Choroid plexus epithelial cell (primary cell): ENCODE results near the gene RANBP17.

ENCODE experiments used
- DNase-seq: peaks from one replicate; pipeline ENCODE4 v3.0.0-alpha.2; 2010; ENCODE audit warnings: low read depth
- H3K4me3 ChIP-seq: 2 replicates; pipeline ENCODE4 v1.5.1; 2011; ENCODE audit warnings: low read depth, mild to moderate bottlenecking, control low read depth, low read length, moderate library complexity
- TF ChIP-seq, protein P1 (sequence below): conservative IDR thresholded peaks from 2 replicates; pipeline ENCODE4 v1.5.1; 2011; ENCODE audit warnings: low read depth, mild to moderate bottlenecking, control low read depth, inconsistent platforms, low read length, moderate library complexity

RANBP17 gene

DNA sequence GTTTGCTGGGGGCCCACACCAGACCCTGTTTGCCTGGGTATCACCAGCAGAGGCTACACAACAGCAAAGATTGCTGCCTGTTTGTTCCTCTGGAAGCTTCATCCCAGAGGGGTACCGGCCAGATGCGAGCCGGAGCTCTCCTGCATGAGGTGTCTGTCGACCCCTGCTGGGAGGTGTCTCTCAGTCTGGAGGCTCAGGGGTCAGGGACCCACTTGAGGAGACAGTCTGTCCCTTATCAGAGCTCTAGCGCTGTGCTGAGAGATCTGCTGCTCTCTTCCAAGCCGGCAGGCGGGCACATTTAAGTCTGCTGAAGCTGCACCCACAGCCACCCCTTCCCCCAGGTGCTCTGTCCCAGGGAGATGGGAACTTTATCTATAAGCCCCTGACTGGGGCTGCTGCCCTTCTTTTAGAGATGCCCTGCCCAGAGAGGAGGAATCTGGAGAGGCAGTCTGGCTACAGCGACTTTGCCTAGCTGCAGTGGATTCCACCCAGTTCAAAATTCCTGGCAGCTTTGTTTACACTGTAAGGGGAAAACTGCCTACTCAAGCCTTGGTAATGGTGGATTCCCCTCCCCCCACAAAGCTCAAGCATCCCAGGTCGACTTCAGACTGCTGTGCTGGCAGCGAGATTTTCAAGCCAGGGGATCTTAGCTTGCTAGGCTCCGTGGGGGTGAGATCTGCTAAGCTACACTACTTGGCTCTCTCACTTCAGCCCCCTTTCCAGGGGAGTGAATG, 241.2 kb downstream of the RANBP17 start:
- TF ChIP-seq, protein P1, sequence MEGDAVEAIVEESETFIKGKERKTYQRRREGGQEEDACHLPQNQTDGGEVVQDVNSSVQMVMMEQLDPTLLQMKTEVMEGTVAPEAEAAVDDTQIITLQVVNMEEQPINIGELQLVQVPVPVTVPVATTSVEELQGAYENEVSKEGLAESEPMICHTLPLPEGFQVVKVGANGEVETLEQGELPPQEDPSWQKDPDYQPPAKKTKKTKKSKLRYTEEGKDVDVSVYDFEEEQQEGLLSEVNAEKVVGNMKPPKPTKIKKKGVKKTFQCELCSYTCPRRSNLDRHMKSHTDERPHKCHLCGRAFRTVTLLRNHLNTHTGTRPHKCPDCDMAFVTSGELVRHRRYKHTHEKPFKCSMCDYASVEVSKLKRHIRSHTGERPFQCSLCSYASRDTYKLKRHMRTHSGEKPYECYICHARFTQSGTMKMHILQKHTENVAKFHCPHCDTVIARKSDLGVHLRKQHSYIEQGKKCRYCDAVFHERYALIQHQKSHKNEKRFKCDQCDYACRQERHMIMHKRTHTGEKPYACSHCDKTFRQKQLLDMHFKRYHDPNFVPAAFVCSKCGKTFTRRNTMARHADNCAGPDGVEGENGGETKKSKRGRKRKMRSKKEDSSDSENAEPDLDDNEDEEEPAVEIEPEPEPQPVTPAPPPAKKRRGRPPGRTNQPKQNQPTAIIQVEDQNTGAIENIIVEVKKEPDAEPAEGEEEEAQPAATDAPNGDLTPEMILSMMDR: no peak
- DNase-seq: no peak
- H3K4me3 ChIP-seq: no peak overlapping the region

DNA sequence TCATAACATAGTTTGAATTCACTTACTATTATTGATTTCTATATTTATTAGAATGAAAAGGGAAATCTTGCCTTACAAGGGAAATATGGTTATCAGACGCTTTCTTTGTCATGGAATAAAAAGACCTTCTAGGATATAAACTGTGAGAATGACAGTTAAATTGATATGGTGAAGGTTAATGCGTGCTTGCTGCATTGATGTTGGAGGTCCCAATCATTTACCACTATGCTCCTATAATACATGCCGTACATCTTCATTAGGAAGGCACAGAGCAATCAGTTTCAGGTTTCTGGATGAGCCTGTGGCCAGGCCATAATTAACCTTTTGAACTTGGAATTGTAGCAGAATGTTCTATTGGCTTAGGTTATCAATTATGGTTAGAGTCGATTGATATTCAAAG, 245.9 kb downstream of the RANBP17 start:
- DNase-seq: no peak
- TF ChIP-seq, protein P1: no peak
- no peak overlapping the region for H3K4me3 ChIP-seq

DNA sequence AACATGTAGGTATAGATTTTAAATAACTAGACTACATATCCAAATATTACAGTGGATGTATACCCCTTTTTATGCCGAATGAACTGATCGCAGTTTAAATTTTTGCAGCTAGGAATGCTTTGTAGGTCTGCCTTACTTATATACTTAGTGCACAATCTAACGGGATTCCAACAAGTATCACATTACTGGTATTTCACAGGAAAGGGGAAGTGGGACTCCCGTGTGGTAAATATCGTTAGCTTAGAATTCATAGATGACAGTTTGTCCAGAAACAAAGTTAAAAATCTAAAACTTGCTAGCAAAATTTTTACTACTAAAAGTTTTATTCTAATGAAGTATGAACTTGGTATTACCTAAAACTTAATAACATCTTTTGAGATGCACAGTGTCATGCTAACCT, 253.7 kb downstream of the RANBP17 start:
- TF ChIP-seq, protein P1: no peak
- DNase-seq: no peak

DNA sequence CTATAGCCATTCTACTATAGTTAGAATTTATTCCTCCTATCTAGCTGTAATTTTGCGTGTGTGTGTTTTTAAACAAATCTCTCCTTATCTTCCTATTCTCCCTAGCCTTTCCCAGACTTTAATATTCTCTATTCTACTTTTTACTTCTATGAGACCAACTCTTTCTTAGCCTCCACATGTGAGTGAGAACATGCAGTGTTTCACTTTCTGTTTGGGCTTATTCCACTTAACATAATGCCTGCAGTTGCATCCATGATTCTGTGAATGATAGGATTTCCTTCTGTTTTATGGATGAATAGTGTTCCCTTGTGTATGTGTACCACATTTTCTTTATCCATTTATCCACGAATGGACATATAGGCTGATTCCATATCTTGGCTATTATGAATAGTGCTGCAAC, 254.9 kb downstream of the RANBP17 start:
- no peak for DNase-seq
- H3K4me3 ChIP-seq: no peak overlapping the region
- TF ChIP-seq, protein P1: no peak

More for the DNA sequence above, 253.7 kb downstream of the RANBP17 start:
- no peak overlapping the region for H3K4me3 ChIP-seq

DNA sequence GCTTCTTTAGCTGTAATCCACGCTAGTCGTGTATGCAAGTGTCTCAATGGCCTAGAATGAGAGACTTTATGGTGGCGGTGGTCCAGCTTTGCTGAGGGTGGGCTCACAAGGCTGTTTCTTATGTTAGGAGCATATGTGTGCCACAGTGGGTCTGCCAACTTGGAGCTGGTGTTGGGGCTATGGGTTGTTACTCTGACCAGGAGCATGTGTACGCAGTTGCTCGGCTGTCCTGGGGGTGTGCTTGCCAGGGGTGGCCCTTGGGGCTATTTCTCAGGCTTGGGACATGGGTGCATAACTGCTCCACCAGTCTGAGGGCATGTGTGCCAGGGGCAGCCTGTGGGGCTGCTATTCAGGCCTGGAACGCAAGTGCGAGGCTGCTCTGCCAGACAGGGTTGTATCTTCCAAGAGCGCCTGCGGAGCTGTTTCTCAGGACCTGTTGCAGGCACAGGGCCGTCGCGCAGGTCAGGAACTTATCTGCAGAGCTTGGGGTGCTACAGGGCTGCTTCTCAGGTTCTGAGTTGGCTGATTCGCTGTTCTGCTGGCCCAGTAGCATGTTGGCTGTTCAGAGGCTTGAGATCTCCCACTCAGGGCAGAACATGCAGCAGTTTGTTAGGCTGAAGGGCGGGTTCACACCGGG, 259.3 kb downstream of the RANBP17 start:
- TF ChIP-seq, protein P1: no peak
- H3K4me3 ChIP-seq: no peak overlapping the region
- no peak for DNase-seq

DNA sequence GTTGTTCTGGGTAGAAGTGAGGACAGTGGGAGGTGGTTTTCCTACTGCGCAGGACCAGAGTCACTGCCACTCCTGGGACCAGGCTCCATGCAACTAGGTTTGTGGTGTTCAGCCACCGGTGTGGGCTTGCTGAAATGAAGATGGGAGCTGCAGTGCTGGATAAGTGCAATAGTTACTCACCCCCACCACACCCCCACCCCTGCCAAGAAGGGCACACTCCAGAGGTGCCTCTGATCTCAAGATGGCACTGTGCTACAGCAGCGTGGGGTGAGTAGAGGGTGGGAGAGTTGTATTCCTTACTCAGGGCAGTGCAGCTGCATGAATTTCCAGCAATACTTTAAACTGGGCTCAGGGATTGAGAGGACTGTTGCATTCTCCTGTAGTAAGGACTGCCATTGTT, 259.8 kb downstream of the RANBP17 start:
- no peak for DNase-seq
- no peak overlapping the region for H3K4me3 ChIP-seq
- TF ChIP-seq, protein P1: no peak

DNA sequence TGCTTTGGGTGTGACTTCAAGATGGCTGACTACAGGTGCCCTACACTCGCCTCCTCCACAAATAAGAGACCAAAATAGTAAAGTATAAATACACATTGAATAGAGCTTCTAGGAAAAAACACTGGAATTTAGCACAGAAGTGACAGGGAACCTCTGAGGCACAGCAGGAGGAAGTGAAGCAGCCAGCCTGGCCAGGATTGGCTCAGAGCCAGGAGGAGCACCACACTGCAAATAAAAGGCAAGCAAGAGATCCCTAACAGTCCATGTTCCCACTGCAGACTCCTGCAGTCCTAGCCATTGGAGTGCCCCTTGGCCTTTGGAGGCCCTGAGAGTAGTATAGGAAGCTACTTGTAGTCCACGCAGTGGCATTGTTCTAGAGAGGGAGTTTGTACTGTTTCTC, 260.6 kb downstream of the RANBP17 start:
- no peak overlapping the region for H3K4me3 ChIP-seq
- DNase-seq: peak; percentile 40
- TF ChIP-seq, protein P1: no peak
